Hematopoietic multipotent progenitor cell treated with erythropoietin and hydrocortisone succinate and interleukin-3 and kit ligand, for 17 days (in vitro differentiated cells): Measurements from ENCODE around the gene CMTM1.

Source experiments
- DNase-seq: peaks from one replicate; pipeline ENCODE4 v3.0.0-alpha.2; 2015; ENCODE audit warnings: low spot score

The CMTM1 gene, protein sequence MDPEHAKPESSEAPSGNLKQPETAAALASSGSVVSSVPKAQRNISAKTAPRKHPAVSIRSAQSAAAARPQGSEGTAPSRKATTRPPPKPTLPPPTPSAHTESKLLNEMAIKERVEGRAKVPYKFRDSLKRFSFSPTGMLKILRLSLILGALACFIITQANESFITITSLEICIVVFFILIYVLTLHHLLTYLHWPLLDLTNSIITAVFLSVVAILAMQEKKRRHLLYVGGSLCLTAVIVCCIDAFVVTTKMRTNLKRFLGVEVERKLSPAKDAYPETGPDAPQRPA

DNA sequence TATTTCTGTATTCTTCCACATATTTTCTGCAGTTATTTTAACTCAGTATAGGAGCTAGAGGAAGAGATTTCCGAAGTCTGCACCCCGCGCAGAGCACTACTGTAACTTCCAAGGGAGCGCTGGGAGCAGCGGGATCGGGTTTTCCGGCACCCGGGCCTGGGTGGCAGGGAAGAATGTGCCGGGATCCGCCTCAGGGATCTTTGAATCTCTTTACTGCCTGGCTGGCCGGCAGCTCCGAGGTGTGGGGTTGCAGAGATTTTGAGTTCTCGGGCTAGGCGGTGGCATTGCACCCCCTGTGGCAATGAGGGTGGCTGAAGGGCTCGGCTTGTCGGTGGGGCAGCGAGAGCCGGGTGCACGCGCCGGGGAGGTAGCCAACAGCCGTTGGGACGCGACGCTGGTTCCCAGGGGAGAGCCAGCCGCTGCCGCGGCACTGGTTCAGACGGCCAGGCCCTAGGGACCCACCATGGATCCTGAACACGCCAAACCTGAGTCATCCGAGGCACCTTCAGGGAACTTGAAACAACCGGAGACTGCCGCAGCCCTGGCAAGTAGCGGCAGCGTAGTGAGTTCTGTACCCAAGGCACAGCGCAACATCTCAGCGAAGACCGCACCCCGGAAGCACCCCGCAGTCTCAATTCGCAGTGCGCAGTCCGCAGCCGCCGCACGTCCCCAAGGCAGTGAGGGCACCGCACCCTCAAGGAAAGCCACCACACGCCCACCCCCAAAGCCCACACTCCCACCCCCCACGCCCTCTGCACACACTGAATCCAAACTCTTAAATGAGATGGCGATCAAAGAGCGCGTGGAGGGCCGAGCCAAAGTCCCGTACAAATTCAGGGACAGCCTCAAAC, at the start of gene CMTM1:
CMTM1 (plus strand) TSS at position 389 of the 851 bp plus-strand sequence; CDS start at position 464, 75 bp downstream.
- DNase-seq: no peak

DNA sequence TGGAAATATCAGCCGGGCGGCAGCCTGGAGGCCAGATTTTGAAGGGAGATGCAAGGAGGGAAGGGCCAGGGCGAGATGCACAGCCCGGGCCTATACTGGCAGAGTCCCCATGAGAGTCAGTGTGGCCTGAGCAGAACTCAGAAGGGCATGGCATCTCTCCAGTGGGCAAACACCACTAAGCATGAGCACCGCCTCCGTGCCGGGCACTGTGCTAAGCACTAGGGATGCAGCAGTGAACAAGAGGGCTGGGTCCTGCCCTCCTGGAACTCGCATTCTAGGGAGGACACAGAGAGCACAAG, 49.8 kb upstream of the CMTM1 start:
- no peak for DNase-seq

DNA sequence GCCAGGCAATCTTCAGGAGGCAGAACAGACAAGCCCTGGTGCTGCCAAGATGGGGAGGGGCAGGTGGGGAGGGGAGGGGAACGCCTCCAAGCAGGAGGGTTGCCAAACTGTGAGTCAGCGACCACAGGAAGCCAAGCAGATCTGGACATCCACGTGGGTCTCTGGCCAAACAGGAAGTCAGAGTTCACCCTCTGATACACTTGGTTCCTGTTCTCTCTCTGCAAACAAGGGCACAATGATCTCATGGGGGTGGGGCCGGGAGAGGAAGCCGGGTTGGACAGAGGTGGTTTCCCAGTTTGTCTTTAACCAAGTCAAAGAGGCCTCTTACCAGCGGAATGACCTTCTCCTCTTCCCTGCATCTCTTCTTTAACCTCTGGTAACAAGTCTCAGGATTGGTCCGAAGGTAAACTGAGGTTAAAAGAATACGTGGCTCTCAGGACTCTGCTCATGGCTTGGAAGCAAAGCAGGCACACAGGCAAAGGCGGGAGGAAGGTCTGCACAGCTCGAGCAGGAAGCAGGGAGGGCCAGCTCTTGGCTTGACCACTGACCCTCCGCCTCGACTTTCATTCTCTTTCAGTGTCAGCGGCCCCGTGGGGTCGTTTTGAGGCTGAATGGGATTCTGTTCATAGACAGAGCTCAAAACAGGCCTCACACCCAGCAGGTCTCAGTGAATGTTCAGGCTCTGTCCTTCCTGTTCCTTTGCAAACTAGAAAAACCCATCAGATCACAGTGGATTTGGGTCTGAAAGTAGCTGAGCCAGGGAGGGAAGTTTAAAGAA, 49.2 kb upstream of the CMTM1 start:
- peak; percentile 83 for DNase-seq

DNA sequence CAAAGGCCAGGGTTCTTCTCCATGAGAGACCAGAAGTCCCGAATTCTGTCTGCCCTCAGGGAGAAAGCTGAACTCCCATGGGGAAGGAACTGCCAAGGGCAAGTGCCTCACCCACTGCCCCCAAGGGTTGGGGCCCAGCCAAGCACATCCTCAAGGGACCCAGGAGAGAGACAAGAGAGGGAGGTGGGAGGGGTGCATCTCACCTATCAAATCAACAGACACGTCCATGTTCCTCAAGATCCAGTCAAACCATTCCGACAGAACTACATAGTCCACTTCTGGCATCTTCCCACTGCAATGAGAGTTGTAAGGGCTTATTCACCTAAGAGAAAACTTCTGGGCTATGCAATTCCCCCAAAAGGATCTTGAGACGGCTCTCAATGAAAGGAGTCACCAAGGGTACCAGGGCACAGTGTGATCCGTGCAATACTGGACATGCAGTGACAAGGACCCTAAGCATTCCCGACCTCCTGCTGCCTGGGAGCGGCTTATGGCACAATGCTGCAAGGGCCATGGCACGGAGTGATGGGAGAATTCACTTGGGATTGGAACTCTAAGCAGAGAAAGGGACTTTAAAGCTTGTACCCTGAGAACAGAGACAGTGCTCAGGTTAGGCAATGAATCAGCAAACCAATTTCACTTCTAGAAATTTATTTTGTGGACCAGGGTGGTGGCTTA, 48.5 kb upstream of the CMTM1 start:
- DNase-seq: no peak

DNA sequence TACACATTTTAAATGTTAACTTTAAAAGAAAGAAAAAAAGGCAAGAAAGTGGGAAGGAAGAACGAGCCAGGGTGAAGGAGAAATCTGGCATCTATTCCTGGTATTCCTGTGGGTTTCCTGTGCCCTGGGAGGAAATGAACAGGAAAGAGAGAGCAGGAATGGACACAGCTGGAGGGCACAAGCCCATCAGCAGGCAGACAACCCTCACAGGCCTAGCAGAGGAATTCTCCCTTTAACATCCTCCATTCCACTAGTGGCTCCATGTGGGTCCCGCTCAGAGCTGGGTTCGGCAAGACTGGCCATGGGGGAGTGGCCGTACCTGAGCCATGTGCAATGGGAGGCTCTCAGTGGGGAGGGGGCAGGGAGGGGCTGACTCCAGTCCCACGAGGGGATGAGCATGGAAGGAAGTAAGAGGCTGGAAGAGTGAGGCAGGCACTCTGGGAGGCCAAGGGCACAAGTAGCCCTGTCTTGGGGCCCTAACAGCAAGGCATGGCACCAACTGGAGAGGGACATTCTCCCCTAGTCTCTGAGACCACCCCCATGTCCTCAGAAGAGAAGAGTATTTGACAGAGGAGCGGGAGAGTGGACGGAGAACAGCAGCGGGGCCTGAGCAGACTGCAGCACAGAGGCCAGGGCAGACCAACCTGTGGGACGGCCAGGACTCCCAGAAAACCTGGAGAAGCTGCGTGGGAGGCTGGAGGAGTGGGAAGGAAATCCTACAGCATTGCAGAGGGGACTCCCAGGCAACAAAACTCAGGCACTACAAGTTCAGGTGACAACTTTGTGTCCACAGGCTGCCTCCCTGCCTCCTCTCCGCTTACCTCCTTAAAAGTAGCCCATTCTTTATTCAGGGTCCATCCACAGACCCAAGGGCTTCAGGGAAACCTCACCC, 46.5 kb upstream of the CMTM1 start:
- DNase-seq: no peak

DNA sequence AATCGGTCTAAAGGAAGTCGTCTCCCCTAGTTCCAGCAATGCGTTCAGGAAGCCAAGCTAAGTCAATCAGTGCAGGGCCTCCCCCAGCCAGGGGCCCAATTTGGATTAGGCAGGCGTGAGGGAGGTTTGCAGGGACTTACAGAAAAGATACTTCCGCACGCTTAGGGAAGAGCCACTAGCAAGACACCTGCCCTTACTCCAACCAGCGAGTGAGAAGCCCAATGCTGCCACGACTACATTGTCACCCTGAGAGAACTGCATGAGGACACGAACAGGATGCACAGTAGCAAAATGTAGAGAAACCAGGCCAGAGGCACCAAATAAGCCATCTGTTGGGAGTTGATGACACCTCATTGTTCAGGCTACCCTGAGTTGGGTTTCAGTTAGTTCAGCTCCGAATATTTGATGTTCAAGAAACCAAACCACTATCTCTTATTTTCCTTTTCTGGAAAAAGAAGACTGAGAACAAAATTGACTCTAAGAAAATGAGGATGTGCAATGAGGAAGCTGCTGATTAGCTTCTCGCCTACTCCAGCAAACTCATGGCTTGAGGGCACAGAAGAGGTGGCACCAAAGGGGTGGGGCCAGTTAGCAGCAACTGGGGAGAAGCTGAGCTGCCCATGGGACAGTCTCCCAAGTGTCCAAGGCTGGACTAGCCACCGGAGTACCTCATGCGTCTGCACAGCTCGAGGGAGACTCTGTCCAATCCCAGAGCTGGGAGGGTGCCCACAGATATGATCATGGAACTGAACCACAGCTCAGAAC, 45.7 kb upstream of the CMTM1 start:
- no peak for DNase-seq

DNA sequence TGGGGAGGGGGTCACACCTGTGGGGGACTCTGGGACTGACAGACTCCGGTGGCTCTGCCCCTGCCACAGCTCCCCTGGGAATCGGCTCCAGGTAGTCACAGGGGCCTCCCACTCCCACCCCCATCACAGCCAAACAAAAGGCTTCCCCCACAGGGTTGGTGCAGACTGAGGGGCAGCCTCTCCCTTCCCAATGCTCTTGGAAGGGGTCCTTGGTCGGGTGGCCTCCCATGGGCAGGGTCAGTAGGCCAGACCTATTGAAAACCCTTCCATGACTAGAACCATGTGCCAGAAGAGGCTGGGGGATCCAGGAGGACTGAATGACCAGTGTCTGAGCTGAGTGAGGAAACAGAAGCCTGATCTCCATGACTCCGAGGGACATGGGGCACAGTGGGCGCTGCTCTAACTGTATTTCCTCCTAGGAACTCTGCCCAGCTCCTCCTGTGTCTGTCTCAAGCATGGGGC, 45.0 kb upstream of the CMTM1 start:
- DNase-seq: no peak

DNA sequence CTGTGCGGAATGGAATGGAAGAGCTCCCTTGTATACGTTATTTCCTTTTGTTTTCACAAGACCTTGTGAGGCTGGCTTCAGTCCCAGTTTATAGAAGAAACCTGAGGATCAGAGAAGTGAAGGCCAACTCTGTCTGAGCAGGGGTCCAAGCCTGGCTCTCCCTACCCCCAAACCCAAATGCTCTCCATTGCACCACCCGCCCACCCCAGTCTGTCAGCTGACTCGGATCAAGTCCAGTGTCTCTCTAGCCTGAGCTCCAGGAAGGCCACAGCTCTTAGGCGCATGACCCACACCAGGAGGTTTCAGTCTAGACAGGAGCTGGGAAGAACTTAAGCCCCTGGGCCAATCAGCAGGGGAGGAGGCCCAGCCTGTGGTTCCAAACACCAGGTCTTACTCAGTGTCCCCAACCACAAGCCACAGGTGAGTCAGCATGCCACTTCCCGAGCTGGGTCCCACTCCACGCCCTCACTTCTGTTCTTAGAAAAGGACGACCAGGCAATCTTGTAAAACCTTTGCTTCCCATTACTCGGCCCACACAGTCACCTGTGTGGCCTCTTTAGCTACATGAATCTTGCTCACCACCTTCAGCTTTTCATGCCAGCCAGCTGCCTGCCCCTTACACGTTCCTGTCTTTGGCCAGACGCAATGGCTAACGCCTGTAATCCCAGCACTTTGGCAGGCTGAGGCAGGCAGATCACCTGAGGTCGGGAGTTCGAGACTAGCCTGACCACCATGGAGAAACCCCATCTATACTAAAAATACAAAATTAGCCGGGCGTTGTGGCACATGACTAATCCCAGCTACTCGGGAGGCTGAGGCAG, 44.1 kb upstream of the CMTM1 start:
- no peak for DNase-seq

DNA sequence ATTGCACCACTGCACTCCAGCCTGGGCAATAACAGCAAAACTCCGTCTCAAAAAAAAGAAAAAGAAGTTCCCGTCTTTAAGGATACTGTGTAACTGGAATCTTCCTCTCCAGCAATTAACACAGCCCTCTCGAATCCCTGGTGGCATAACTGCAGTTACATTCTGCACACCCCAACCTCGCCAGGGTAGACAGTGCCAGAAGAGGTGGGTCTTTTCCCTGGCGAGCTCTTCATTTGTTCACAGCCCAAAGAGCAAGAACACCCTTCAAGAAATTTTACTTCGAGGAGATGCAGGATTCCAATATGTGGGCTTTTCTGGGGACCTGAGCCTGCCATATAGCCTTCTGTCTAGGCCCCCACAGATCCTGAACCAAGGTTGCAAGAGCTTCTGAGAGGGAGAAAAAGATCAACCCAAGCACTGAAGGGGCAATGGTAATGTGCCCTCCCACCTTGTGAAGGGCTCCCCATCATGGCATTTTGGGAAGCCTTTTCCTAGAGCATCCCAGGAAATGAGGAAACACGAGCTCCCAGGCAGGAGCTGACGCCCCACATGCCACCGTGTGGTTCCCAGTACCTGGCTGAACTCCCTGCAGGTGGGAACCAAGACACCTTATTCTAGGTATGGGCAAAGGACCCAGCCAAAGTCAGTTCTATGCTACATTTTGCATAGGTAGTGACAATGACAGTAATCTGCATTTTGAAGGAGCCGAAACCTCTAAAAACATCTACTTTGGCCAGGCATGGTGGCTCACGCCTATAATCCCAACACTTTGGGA, 43.2 kb upstream of the CMTM1 start:
- DNase-seq: no peak

DNA sequence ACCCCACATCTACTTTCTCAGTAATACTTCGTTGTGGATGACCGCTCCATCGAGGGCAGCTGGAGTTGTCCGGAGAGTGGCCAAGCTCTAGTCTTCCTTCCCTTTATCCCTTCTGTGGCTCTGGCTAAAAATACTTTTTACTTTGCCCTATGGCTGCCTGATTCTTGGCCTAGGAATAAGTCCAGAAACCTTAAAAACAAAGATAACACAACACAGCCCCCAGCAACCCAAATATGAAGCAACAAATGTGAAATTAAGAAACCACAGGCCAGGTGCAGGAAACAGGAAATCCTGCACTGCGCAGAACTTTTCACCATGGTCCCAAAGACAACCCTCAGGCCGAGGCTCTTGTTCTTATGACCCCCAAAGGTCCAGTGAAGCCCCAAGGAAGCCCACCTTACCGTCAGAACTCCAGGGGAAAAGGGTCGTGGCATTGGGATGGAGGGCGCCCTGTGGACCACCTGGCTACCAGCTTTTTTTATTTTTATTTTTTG, 42.3 kb upstream of the CMTM1 start:
- no peak for DNase-seq

DNA sequence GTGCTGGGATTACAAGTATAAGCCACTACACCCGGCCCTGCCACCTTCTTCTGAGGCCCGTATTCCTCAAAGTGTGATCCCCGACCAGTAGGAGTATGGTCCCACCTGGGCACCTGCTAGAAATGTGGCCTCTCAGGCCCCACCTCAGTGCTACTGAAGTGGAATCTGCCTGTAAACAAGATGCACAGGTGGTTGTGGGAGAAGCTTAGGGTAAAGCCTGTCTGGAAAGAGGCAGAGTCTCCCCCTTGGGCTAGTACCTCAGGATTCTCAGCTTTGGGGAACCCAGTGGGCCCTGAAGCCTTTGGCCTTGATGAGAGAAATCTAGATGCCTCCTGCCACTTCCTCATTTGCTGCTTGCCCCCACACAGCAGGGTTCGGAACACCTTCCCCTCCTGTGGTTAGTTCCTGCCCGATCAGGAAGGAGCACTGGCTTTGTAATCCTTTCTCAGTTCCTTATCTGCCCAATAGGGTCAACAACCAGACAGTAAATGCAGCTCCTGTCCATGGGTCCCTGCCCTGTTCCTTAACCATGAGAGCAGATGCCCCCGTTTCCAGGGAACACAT, 41.6 kb upstream of the CMTM1 start:
- DNase-seq: no peak

DNA sequence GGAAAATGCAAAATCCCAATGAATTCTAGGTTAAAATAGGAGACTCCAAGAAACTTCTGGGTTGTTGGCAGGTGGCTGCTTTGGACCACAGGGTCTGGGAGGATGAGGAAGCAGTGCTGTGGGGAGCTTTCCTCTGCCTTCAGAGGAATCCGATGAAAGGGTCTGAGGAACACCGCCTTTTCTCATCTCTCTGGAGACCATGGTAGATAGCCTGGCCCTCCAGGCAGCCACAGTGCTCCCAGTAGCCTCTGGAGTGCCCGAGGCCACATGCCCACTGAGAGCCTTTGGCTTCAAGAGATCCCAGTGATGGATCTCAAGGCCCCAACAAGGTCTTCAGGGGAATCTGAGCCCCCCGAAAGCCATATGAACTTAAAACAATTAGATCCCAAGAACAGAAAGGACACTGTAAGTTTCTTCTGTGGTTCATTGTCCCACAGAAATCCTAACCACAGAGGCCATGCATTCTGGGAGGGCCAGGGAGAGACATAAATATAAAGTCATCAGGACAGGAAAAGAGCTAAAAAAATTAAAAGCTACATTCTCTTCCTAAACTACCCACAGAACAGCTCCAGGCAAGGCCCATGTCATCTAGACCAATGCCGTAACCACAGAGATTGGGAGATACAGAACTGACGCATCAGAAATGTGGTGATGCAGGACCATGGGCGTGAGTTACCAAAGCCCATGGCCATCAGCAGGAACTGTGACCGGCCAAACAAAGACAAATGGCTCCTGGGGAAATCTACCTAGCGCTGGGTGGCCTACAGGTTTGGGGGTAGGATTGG, 40.7 kb upstream of the CMTM1 start:
- DNase-seq: no peak

DNA sequence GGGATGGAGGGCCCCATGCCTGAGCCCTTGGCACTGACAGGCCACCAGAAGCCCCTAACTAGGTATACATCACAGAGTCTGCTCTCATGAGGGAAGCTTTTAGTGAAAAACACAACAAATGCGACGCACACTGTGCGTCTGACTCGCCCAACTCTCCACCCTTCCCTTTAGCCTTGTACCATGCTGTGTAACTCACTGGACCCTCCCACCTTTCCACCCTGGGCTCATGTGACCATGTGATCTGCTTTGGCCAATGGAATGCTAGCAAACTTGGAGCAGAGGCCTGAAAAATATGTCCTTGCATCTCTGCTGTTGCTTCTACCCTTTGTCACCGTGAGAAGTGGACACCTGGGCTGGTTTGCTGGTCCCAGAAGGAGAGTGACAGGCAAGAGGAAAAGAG, 37.9 kb upstream of the CMTM1 start:
- no peak for DNase-seq

DNA sequence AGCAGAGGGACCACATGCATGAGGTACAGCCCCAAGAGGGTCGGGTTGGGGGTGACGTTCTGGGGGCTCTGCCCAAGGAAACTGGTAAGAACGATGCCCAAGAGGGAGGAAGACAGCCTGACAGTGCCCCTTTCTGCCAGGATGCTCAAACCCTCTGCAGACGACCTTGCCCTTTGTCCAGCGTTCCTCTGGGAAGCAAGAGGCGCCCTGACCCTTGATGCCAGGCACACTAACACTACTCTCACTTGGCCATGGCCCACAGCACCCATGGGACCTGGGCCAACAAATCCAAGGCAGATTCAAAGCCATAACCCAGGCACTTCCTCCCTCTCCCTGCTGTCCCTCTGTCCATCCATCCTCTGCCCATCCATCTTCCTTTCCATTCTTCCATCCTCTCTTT, 36.8 kb upstream of the CMTM1 start:
- no peak for DNase-seq

DNA sequence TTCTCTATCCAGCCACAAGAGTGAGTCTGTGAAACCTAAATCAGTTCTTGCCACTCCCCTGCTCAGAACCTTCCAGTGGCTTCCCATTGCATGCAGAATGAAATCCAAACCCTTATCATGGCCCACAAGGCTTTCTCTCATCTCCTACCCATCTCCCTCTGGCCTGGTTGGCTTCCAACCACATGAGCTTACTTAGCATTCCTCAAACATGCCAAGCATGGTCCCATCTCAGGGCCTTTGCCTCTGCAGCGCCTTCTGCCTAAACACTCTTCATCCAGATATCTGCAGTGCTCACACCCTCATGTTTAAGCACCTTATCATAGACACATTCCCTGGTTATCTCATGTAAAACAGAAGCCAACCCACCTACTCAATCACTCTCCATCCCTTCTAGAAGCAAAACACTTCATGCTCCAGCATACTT, 31.9 kb upstream of the CMTM1 start:
- no peak for DNase-seq

DNA sequence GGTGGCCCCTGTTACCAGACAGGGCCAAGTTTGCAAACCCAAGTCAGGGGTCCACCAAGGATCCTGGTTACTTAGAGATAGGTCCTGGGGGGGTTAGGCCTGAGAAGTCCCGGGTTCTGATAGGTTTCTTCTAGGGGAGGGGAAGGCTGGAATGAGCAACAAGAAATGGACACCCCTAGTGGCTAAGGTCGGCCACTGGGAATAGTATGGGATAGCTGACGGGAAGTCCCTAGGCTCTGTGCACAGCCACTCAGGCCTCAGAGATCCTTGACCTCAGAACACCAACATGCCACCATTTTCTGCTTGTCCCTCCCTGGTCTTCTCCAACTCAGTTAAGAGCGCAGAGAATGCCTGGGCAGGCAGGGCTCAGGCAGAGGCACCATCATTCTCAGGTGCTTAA, 29.7 kb upstream of the CMTM1 start:
- DNase-seq: no peak

DNA sequence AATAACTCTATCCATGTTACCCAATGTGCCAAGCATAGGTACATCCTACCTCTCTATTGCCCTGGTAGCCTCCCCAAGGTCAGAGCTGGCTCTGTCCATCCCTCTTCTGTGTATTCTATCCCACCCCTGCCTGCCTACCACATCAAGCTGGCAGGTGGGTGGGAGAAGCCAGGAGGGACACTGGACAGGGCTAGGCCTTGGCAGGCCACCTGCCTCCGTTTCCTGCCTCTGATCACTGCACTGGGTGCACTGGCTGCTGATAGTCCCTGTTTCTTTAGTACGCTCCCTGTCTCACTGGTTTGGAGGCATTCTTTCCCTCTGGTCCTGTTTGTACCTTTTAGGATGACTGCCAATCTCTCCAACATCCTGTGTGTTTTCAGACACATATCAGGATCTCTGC, 29.0 kb upstream of the CMTM1 start:
- DNase-seq: no peak
